Tibial nerve (tissue), 4 donors: Measurements from ENCODE around the gene NUP155. TPM values are rescaled to one million over a fixed set of nuclear protein-coding genes. Genes with fewer than 3 reads are reported as not detected.
"Not testable (repeated sequence)": the region's sequence is repeated elsewhere in the genome, so short reads cannot be mapped to it uniquely, and the experiment has no call there.

Source experiments
- DNase-seq, 2 donors: peaks; one replicate each; pipeline ENCODE4 v3.0.0-alpha.2; 2019; ENCODE audit warnings: low spot score in 2 of 2
- H3K27ac ChIP-seq, 4 donors: fragments of 200-600 bp; sonication (generic) in 3 of 4; one replicate each; pipeline ENCODE4 v1.5.1; 2017 to 2019; ENCODE audit warnings: mild to moderate bottlenecking in 1 of 4
- H3K27me3 ChIP-seq, 2 donors: fragments of 200-600 bp; sonication (generic) in 1 of 2; one replicate each; pipeline versions ENCODE4 v1.5.1 to v1.6.0; 2017 to 2019
- H3K36me3 ChIP-seq, 3 donors: fragments of 200-600 bp; sonication (generic); one replicate each; pipeline ENCODE4 v1.5.1; 2018 to 2019
- H3K4me1 ChIP-seq, 4 donors: fragments of 200-600 bp; sonication (generic) in 3 of 4; one replicate each; pipeline ENCODE4 v1.5.1; 2017 to 2019
- H3K4me3 ChIP-seq, 4 donors: fragments of 200-600 bp; sonication (generic) in 3 of 4; one replicate each; pipeline ENCODE4 v1.5.1; 2017 to 2019; ENCODE audit warnings: mild to moderate bottlenecking in 1 of 4, moderate library complexity in 1 of 4
- H3K9me3 ChIP-seq, 4 donors: fragments of 200-600 bp; sonication (generic) in 3 of 4; one replicate each; pipeline ENCODE4 v1.5.1; 2017 to 2019
- EP300 ChIP-seq, 2 donors: sonication (generic); formaldehyde crosslinking; IDR thresholded peaks; one replicate each; pipeline ENCODE4 v1.6.1; 2017; ENCODE audit warnings: antibody characterized with exemption in 2 of 2, mild to moderate bottlenecking in 1 of 2
- POLR2A ChIP-seq, 2 donors: fragments of 450-650 bp; IDR thresholded peaks; one replicate each; pipeline ENCODE4 v1.6.1; 2017; ENCODE audit warnings: antibody characterized with exemption in 2 of 2, mild to moderate bottlenecking in 2 of 2, moderate library complexity in 2 of 2
- WGBS, 2 donors: methylation state at CpG; one replicate each; pipeline ENCODE4 v1.1.5; 2018; 5-methylcytosine and 5-hydroxymethylcytosine counted together
- total RNA-seq, 4 donors: library from RNA; depleted of rRNA; stranded (reverse); fragments of >200 nt; gene quantifications; one replicate each; pipeline ENCODE4 v1.1.0, GENCODE V29; 2016
- TF ChIP-seq, protein P1 (sequence below), 5 experiments: fragments of 200-600 bp in 3 of 5; fragments of 450-650 bp in 2 of 5; sonication (generic) in 3 of 5; IDR thresholded peaks; one replicate each; pipeline ENCODE4 v1.5.1; 2016 to 2019; ENCODE audit warnings: antibody characterized with exemption in 5 of 5, mild to moderate bottlenecking in 3 of 5, moderate library complexity in 2 of 5

The NUP155 gene
- total RNA-seq, 4 donors from 2014 or later, result 20.4 to 25.5 (median 22.6) TPM

- DNase-seq, result no peak
- Histone ChIP-seq H3K27me3 (no peaks in the 10 kb centered on the region), H3K27ac (no peak overlapping the region), H3K4me1 (no peaks in the 10 kb centered on the region), H3K9me3 (peaks cover 0 to 37% (median 0%) of the 10 kb centered on the region in 4 donors), H3K4me3 (no peak overlapping the region), H3K36me3 (peaks cover 0 to 7% (median 0%) of the 10 kb centered on the region in 3 donors)
- 86 to 96% methylated on average over 5 of the region's 5 CpGs for WGBS, 2 donors
- TF ChIP-seq EP300 (IDR thresholded peaks at IDR 0.05) (no peak), POLR2A (IDR thresholded peaks at IDR 0.05) (no peak)
- TF ChIP-seq, protein P1, sequence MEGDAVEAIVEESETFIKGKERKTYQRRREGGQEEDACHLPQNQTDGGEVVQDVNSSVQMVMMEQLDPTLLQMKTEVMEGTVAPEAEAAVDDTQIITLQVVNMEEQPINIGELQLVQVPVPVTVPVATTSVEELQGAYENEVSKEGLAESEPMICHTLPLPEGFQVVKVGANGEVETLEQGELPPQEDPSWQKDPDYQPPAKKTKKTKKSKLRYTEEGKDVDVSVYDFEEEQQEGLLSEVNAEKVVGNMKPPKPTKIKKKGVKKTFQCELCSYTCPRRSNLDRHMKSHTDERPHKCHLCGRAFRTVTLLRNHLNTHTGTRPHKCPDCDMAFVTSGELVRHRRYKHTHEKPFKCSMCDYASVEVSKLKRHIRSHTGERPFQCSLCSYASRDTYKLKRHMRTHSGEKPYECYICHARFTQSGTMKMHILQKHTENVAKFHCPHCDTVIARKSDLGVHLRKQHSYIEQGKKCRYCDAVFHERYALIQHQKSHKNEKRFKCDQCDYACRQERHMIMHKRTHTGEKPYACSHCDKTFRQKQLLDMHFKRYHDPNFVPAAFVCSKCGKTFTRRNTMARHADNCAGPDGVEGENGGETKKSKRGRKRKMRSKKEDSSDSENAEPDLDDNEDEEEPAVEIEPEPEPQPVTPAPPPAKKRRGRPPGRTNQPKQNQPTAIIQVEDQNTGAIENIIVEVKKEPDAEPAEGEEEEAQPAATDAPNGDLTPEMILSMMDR (IDR thresholded peaks at IDR 0.05), result no peak
Measured at GRCh38 chr5:37283214-37283820, 87.6 kb downstream of the NUP155 start.

- WGBS, 2 donors, result 79 to 82% methylated on average over 2 of the region's 2 CpGs
- Histone ChIP-seq H3K27ac (no peak overlapping the region), H3K27me3 (no peaks in the 10 kb centered on the region), H3K4me3 (no peak overlapping the region), H3K36me3 (no peaks in the 10 kb centered on the region), H3K4me1 (no peaks in the 10 kb centered on the region), H3K9me3 (peaks cover 0 to 24% (median 0%) of the 10 kb centered on the region in 4 donors)
- no peak for DNase-seq
- no peak for TF ChIP-seq EP300 (IDR thresholded peaks at IDR 0.05)
- TF ChIP-seq, protein P1 (IDR thresholded peaks at IDR 0.05), result no peak
- no peak for TF ChIP-seq POLR2A (IDR thresholded peaks at IDR 0.05)
Measured at GRCh38 chr5:37275511-37275910, 95.4 kb downstream of the NUP155 start.

GRCh38 chr5:37272511-37272910 is 98.4 kb downstream of the NUP155 start:
- DNase-seq, result no peak
- no peak overlapping the region for H3K4me3 ChIP-seq
- H3K9me3 ChIP-seq, result peaks cover 0 to 23% (median 0%) of the 10 kb centered on the region in 4 donors
- TF ChIP-seq, protein P1 (IDR thresholded peaks at IDR 0.05), result no peak
- TF ChIP-seq EP300 (IDR thresholded peaks at IDR 0.05) (no peak), POLR2A (IDR thresholded peaks at IDR 0.05) (no peak)
- no peaks in the 10 kb centered on the region for H3K36me3 ChIP-seq
- 55 to 60% methylated on average over 1 of the region's 1 CpG for WGBS, 2 donors
- no peaks in the 10 kb centered on the region for H3K27me3 ChIP-seq
- H3K4me1 ChIP-seq, result no peaks in the 10 kb centered on the region
- H3K27ac ChIP-seq, result peak overlapping the region in 1 of 4 donors; percentile 33

DNA sequence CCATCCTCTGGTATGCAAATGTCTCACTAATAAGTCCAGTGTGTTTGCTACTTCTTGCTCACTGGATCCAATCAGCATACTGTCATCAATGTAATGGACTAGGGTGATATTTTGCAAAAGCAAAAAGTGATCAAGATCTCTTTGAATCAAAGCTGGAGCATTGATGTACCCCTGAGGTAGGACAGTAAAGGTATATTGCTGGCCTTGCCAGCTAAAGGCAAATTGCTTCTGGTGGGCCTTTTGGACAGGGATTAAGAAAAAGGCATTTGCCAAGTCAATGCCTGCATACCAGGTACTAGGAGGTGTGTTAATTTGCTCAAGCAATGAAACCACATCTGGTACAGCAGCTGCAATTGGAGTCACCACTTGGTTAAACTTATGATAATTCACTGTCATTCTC is 102.8 kb downstream of the NUP155 start:
- not testable (repeated sequence) for DNase-seq, H3K27ac ChIP-seq, H3K27me3 ChIP-seq, H3K36me3 ChIP-seq, H3K4me1 ChIP-seq, H3K4me3 ChIP-seq
- H3K9me3 ChIP-seq, result peaks cover 0 to 23% (median 0%) of the 10 kb centered on the region in 4 donors

GRCh38 chr5:37255774-37256358 is 115.0 kb downstream of the NUP155 start:
- whole genome bisulfite sequencing, 2 donors, result 68 to 74% methylated on average over 4 of the region's 4 CpGs
- Histone ChIP-seq H3K36me3 (peaks cover 0 to 18% (median 0%) of the 10 kb centered on the region in 3 donors), H3K27ac (no peak overlapping the region), H3K4me1 (no peaks in the 10 kb centered on the region), H3K9me3 (peaks cover 0 to 17% (median 0%) of the 10 kb centered on the region in 4 donors), H3K27me3 (no peaks in the 10 kb centered on the region), H3K4me3 (no peak overlapping the region)
- TF ChIP-seq, protein P1 (IDR thresholded peaks at IDR 0.05), result no peak
- no peak for TF ChIP-seq EP300 (IDR thresholded peaks at IDR 0.05)
- TF ChIP-seq POLR2A (IDR thresholded peaks at IDR 0.05), result no peak
- DNase-seq, result no peak
